Activated gamma-delta T cell treated with Interleukin-2 at 50 U/mL for 16 hours (primary cell): ENCODE data around the gene SPANXN2.
"Not testable (repeated sequence)": the region's sequence is repeated elsewhere in the genome, so short reads cannot be mapped to it uniquely, and the experiment has no call there.

Experiments
- DNase-seq: peaks from one replicate; pipeline ENCODE4 v3.0.0-alpha.2; 2020

SPANXN2 gene, protein sequence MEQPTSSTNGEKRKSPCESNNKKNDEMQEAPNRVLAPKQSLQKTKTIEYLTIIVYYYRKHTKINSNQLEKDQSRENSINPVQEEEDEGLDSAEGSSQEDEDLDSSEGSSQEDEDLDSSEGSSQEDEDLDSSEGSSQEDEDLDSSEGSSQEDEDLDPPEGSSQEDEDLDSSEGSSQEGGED

DNA sequence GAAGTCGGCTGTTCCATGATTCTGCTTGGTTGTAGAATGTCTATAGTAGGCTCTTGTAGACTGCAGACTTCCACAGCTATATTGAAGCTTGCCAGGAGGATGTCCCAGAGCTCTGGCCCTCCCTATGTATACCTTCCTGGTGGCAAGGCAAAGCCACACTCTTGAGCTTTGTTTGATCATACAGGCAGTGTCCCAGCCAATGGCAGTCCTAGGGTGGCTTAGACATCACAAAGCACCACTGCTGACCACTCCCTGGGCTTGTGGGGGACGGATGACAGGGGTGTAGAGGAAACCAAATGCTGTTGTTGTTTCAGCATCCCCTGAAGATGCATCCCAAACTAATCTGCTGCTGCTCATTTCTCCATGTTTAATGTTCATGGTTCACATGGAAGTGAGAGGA is at the start of gene SPANXN2:
SPANXN2 (minus strand) TSS at position 101 of the 400 bp plus-strand sequence; CDS start at position 17, 84 bp downstream.
- DNase-seq = not testable (repeated sequence)

DNA sequence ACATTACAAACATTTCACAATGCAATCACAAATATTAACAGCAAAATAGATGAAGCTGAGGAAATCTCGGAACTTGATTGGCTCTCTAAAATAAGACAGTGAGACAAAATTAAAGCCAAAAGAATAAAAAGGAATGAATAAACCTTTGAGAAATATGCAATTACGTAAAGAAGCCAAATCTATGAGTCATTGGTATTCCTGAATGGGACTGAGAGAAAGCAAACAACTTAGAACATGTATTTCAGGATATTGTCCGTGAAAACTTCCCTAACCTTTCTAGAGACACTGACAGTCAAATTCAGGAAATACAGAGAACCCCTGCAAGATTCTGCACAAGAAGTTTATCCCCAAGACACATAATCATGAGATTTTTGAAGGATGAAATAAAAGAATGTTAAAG is 48.4 kb upstream of the SPANXN2 start:
- no peak for DNase-seq

DNA sequence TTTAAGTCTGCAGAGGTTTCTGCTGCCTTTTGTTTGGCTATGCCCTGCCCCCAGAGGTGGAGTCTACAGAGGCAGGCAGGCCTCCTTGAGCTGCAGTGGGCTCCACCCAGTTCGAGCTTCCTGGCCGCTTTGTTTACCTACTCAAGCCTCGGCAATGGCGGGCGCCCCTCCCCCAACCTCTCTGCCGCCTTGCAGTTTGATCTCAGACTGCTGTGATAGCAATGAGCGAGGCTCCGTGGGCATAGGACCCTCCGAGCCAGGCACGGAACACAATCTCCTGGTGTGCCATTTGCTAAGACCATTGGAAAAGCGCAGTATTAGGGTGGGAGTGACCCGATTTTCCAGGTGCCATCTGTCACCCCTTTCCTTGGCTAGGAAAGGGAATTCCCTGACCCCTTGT is 47.2 kb upstream of the SPANXN2 start:
- DNase-seq = not testable (repeated sequence)

GRCh38 chrX:143757887-143758286 is 37.3 kb upstream of the SPANXN2 start:
- DNase-seq = no peak

GRCh38 chrX:143757375-143757774 is 36.8 kb upstream of the SPANXN2 start:
- DNase-seq = no peak

DNA sequence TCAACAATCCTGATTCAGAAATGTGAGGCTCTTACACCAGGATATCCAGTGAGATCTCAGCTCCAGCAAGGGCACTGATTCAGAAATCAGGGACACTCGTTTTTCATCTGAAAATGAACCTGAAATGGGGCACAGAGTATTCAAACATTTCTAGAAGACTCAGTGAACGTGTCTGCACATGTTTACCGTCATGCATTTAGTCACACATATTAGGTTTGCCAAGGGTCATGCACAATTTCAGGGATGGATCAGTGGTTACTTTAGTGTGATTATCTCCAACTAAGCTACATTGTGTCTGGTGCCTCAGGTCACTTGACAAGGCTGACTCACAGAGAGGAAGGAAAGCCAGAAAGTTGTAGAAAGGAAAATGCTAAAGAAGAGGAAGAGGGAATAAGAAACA is 33.6 kb upstream of the SPANXN2 start:
- no peak for DNase-seq

DNA sequence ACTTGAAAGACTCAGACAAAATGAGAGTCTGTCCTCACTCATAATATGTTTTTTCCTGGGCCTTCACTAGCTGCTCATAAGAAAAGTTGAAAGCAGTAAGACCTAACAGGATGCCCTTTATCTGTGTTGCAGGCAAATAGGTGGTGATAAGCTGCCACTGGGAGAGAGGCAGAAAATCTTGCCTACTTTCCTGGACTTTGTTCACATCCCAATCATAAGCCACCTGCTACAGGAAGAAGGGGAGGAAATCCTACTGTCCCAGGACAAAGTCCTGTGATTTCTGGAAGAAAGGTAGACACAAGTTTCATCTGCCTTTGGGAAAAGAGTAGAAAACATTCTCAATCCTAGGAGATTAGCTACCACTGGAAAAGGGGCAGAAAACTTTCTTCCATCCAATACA is 13.3 kb upstream of the SPANXN2 start:
- DNase-seq = no peak

DNA sequence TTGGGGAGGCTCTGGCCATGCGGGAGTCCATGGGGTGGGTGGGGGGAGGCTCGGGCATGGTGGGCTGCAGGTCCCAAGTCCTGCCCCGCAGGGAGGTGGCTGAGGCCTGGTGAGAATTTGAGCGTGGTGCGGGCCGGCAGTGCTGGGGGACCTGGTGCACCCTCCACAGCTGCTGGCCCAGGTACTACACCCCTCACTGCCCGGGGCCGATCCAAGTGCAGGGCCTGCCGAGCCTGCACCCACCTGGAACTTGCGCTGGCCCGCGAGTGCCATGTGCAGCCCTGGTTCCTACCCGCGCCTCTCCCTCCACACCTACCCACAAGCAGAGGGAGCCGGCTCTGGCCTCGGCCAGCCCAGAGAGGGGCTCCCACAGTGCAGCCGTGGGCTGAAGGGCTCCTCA is 5.7 kb upstream of the SPANXN2 start:
- no peak for DNase-seq

DNA sequence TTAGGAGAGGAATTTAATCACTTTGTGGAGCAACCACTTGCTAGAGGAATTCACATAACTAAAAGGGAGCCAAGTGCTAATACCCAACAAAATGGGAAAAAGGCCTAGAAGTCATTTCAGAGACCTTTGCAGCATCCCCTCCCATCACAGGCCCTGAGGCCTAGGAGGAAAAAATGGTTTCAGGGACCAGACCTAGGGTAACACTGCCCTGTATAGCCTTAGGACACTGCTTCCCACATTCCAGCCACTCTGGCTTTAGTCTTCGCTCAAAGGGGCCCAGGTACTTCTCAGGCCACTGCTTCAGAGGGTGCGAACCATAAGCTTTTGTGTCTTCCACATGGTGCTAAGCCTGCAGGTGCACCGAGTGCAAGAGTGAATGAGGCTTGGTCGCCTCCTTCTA is 19.1 kb downstream of the SPANXN2 start:
- DNase-seq = no peak

DNA sequence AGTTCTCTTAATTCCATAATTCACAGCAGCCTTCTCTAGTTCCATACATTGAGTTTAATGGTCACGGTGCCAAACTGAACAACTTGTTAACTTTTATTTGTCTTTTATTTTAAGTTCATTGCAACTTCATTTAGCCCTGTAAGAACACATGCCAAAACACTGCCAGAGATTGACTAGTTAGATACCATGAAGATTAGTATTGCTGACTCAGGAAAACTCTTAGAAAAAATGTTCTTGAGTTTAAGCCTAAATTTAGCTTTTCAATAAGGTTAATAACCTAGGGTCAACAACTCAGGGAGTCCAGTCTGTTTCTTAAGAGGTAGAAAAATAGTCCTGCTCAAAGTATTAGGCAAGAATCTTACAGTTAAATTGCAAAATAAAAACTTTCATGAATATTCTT is 25.7 kb downstream of the SPANXN2 start:
- no peak for DNase-seq

DNA sequence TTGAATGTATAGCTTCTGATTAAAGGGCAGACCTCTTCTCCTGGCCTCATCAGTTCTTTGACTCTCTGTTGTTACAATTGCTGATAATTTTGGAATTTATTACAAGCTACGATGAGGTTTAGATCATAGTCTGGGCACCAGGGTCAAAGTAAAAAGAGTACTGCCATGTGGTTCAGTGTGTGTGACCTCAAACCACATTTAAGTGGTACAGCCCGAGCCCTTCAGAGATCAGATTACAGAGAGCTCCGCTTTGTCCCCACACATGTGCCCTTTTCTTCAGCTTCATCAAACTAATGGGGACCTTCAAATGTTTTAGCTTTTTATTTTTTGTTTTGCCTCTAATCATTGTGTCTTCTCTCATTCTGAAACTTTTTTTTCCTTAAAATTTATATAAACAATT is 37.1 kb downstream of the SPANXN2 start:
- DNase-seq = no peak

- DNase-seq = no peak
Measured at GRCh38 chrX:143674926-143675325, 45.6 kb downstream of the SPANXN2 start.

- DNase-seq = no peak
Measured at GRCh38 chrX:143669395-143669794, 51.2 kb downstream of the SPANXN2 start.

- DNase-seq = no peak
Measured at GRCh38 chrX:143664302-143664701, 56.2 kb downstream of the SPANXN2 start.

DNA sequence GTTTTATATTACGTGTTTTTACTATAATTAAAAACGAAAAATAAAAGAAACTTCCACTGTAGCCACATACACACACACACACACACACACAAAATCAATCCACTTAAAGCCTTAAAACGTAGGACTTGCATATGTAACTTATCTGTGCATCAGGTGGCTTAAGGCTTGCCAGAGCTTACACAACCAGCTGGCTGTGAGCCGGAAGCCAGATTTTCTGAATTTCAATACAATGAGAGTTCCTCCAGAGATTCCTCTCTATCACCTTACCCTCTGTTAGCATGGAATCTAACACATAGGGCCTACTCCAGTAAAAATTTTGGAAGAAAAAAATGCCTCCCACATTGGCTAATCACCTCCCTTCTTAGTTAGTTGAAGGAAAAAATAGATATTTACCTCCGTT is 56.8 kb downstream of the SPANXN2 start:
- DNase-seq = no peak
